ENCODE data around the gene PLA2G7. TPM values are rescaled to one million over a fixed set of nuclear protein-coding genes. Genes with fewer than 3 reads are reported as not detected.

PLA2G7 gene
- total and polyA plus RNA-seq, 2 of the 8 experiments (the other 6 are each of a cell fraction or from before 2014, with no cell fraction given), result 1.5 to 2.2 TPM

- FAIRE-seq, result no peak
- H4K20me1 ChIP-seq (replicated peaks in 1 of 2; ENCODE audit: control insufficient read depth in 1 of 2, insufficient read depth in 2 of 2, low read length in 2 of 2), result no peaks in the 10 kb centered on the region
- no peak overlapping the region for H3K4me3 ChIP-seq (ENCODE audit: extremely low read depth in 1 of 4, insufficient read depth in 2 of 4, low read depth in 3 of 4, low read length in 4 of 4)
- H3K4me1 ChIP-seq (replicated peaks in 1 of 4; ENCODE audit: control insufficient read depth in 3 of 4, insufficient read depth in 4 of 4, low read length in 3 of 4), result no peaks in the 10 kb centered on the region
- no peaks in the 10 kb centered on the region for H3K27me3 ChIP-seq (replicated peaks in 1 of 4; ENCODE audit: control insufficient read depth in 3 of 4, extremely low read depth in 1 of 4, insufficient read depth in 3 of 4, low read length in 3 of 4)
- no peak overlapping the region for H2AK5ac ChIP-seq (ENCODE audit: low read depth, low read length)
- H3K18ac ChIP-seq (ENCODE audit: extremely low read depth, low read length), result no peak overlapping the region
- no peak for DNase-seq (ENCODE audit: low read depth in 1 of 2, low spot score in 2 of 2)
- H2BK12ac ChIP-seq (ENCODE audit: low read depth, low read length), result no peak overlapping the region
- no peaks in the 10 kb centered on the region for H3K79me1 ChIP-seq (ENCODE audit: low read depth, low read length)
- H3K4ac ChIP-seq (replicated peaks; ENCODE audit: insufficient read length, low read depth, low read length), result no peak overlapping the region
- H3K23ac ChIP-seq (ENCODE audit: insufficient read length), result no peak overlapping the region
- no peak overlapping the region for H2AFZ ChIP-seq (ENCODE audit: low read length)
- TF ChIP-seq SRF (IDR thresholded peaks at IDR 0.05; ENCODE audit: low read depth, low read length), result no peak
- TF ChIP-seq POLR2A (IDR thresholded peaks at IDR 0.05; ENCODE audit: control extremely low read depth in 1 of 2, low read depth in 2 of 2, low read length in 2 of 2), result no peak
- no peak for TF ChIP-seq EGR1 (IDR thresholded peaks at IDR 0.05; ENCODE audit: borderline replicate concordance, low read depth, low read length)
- TF ChIP-seq SP4 (IDR thresholded peaks at IDR 0.05; ENCODE audit: low read length), result no peak
- no peak for TF ChIP-seq CHD1 (IDR thresholded peaks at IDR 0.05; ENCODE audit: low read depth, low read length)
- TF ChIP-seq TBP (IDR thresholded peaks at IDR 0.05; ENCODE audit: low read depth, low read length), result no peak
- TF ChIP-seq CHD2 (IDR thresholded peaks at IDR 0.05; ENCODE audit: low read length), result no peak
- TF ChIP-seq SUZ12 (IDR thresholded peaks at IDR 0.05; ENCODE audit: low read length), result no peak
- TF ChIP-seq POLR2AphosphoS5 (IDR thresholded peaks at IDR 0.05; ENCODE audit: low read depth, low read length), result no peak
- TF ChIP-seq RBBP5 (IDR thresholded peaks at IDR 0.05; ENCODE audit: borderline replicate concordance, low read depth, low read length), result no peak
- WGBS, 2 experiments (ENCODE audit: extremely low coverage in 1 of 2, insufficient coverage in 1 of 2, insufficient read length in 1 of 2, insufficient replicate concordance in 2 of 2, low coverage in 1 of 2, low lambda C conversion rate in 2 of 2, missing lambda C conversion rate in 1 of 2), result 96% methylated on average over 2 of the region's 2 CpGs; no CpG with 5 or more reads in 1 of the 2 experiments
- CTCF ChIA-PET (ENCODE audit: partially characterized antibody), result interaction anchor here (0.6 to 1.8 kb wide), 5 partner anchors 38 to 835 kb away, joined by 3 to 4 read pairs (median 3); partner anchors contain the start of gene PLA2G7
- no peaks in the 10 kb centered on the region for H3K23me2 ChIP-seq (ENCODE audit: low read depth, low read length)
- H2BK120ac ChIP-seq (replicated peaks; ENCODE audit: low read depth, low read length), result no peak overlapping the region
- no peaks in the 10 kb centered on the region for H3K36me3 ChIP-seq (ENCODE audit: control insufficient read depth in 2 of 4, insufficient read depth in 4 of 4, low read length in 3 of 4)
- no peaks in the 10 kb centered on the region for H3K79me2 ChIP-seq (ENCODE audit: control insufficient read depth in 1 of 2, insufficient read depth in 2 of 2, low read length in 2 of 2)
- no peak overlapping the region for H3K27ac ChIP-seq (ENCODE audit: low read depth, low read length)
- no peak overlapping the region for H4K5ac ChIP-seq (ENCODE audit: insufficient read length, low read depth, low read length)
- H3K9ac ChIP-seq (replicated peaks in 1 of 4; ENCODE audit: extremely low read depth in 1 of 4, low read depth in 3 of 4, low read length in 3 of 4), result no peak overlapping the region
- H3K9me3 ChIP-seq (ENCODE audit: insufficient read depth in 2 of 2, low read depth in 1 of 2, low read length in 1 of 2), result no peaks in the 10 kb centered on the region
- no peak overlapping the region for H2BK20ac ChIP-seq (ENCODE audit: low read length)
- no peak overlapping the region for H4K91ac ChIP-seq (replicated peaks; ENCODE audit: insufficient read length, low read length)
- H4K8ac ChIP-seq (ENCODE audit: extremely low read depth, insufficient read depth, low read length), result no peak overlapping the region
- H3K4me2 ChIP-seq (ENCODE audit: insufficient read depth in 1 of 2, low read depth in 2 of 2, low read length in 2 of 2), result no peak overlapping the region
- no peak overlapping the region for H3K14ac ChIP-seq (ENCODE audit: insufficient read length)
- no peak overlapping the region for H3K56ac ChIP-seq (replicated peaks; ENCODE audit: insufficient read length, low read depth, low read length)
- POLR2A ChIA-PET (ENCODE audit: partially characterized antibody), result no interaction called here
- H2BK5ac ChIP-seq (ENCODE audit: low read depth, low read length), result no peak overlapping the region
- no peak overlapping the region for H2BK15ac ChIP-seq (ENCODE audit: low read length)
These were observed 37.6 kb upstream of the PLA2G7 start for GRCh38 chr6:46772762-46773161.

All from H1 (cell line).